ENCODE results near the gene NPAS3.

Gene NPAS3

GRCh38 chr14:33332497-33332896, 393.8 kb downstream of the NPAS3 start:
- DNase-seq (ENCODE audit: low read depth in 2 of 2): no peak

GRCh38 chr14:33335366-33335765, 396.7 kb downstream of the NPAS3 start:
- no peak for DNase-seq (ENCODE audit: low read depth in 2 of 2)

GRCh38 chr14:33342299-33342974, 403.8 kb downstream of the NPAS3 start:
- no peak for DNase-seq (ENCODE audit: low read depth in 2 of 2)

DNA sequence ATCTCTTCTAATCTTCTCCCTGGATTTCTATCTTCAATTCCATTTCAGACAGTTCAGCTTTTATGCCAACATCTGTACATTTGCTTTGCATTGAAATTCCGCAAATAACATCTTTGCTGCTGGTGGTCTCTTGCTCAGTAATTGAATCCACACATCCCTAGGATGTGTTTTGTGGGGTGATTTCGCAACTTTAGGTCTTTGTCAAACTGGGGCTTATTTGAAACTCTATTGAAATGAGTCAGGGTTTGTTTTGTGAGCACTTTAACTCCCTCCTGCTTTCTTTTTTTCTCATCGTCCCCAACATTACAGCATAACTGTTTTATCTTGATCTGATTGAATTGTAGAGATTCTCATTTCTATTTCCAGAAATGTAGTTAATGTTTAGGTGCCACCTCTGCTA, 404.3 kb downstream of the NPAS3 start:
- DNase-seq (ENCODE audit: low read depth in 2 of 2): no peak

GRCh38 chr14:33347796-33348195, 409.1 kb downstream of the NPAS3 start:
- no peak for DNase-seq (ENCODE audit: low read depth in 2 of 2)

DNA sequence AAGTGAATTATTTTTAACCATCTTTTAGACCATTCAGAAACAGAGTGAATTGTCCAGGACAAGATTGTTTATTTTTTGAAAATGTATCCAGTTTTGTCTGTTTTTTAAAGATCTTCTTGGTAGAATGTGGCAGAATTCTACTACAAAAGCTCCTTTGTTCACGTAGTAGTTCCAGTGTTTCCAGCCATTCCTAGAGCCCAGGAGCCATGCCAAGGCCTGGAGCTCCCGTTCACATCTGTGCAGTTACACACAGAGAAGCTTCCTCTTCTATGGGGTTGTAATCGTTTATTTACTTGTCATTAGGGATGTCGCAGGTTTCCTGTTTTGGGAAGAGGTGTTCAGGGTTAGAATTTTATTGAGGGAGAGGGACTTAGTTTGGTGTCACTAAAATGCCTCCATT, 409.8 kb downstream of the NPAS3 start:
- DNase-seq (ENCODE audit: low read depth in 2 of 2): no peak

- no peak for DNase-seq (ENCODE audit: low read depth in 2 of 2)
These were observed 411.2 kb downstream of the NPAS3 start for GRCh38 chr14:33349871-33350270.

DNA sequence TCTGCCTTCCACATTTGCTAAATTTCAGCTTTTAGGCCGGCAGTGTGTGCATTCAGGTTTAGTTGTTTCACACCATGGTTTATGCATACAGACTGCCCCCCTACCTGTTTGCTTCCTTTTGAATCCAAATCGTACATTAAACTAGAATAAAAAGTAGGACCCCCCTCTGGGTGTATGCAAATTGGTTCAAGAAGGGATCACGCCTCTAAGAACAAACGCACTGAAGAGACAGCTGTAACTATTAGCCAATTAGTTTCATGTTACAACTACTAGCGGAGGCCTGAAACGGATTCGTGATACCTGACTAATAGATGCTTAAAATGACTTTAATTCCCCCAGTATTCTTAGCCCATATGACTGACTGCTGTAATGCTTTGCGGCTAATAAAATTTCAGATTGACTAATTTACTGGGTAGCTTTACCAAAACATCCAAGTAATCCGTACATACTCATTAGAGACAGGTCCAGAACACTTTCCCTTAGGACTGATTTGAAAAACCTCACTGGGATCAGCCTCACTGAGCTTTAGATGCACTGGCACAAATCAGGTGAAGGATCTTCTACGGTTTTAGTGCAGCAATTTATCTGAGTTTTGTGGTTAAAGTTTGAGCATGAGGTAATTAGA, 411.8 kb downstream of the NPAS3 start:
- no peak for DNase-seq (ENCODE audit: low read depth in 2 of 2)

DNA sequence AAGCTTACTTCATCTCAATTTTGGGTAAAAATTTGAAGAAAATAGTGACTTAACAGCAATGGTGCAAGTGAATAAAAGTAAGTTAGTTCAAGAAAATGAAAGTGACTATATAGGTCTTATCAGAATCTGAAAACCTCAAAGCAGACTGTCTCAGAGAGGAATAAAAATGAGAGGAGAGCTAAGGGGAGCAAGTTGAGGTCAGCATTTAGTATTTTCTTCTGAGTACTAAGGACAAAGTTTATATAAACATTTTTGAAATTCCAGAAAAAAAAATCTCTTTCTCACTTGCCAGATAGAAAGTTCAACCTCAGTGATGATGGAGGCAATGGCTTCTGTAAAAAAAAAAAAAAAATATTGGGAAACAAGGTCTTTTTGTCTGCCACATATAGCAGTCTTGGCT, 414.1 kb downstream of the NPAS3 start:
- DNase-seq (ENCODE audit: low read depth in 2 of 2): no peak

DNA sequence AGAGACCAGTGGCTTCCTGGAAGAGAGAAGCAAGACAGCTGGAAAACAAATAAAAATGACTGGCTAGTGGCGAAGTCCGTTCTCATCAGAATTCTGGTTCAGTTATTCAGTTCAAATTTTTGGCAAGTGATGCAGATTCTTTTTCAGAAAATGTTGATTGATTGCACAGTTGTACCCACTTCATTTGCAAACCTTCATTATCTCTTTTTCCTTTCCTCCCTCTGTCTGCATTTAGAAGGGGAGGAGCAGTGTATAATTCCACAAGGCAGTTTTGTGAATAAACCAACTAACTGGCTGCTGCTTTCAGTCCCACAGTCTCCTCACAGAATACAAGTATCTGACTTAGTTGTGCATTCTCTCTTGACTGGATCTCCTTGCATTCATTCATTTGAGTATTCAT, 417.5 kb downstream of the NPAS3 start:
- no peak for DNase-seq (ENCODE audit: low read depth in 2 of 2)

- no peak for DNase-seq (ENCODE audit: low read depth in 2 of 2)
These were observed 418.7 kb downstream of the NPAS3 start for GRCh38 chr14:33357225-33358010.

- no peak for DNase-seq (ENCODE audit: low read depth in 2 of 2)
These were observed 420.7 kb downstream of the NPAS3 start for GRCh38 chr14:33359288-33359881.

DNA sequence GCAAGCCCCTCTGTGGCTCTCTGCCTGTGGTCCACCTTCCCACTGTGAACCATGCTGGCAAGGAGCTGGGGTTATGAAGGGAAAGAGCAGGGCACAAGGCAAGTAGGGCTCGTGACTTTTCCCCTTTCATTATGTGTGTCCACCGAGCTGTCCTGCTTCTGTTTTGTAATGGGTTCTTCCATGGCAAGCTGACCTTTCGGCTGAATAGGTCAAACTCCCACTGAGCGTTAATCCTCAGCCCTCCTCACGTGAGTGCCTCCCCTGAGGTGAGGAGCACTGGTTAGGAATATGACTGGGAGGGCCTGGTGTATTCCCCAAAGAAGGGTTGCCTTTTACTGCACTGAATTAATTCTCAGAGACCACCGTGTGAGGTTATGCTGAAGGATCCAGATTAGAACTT, 424.3 kb downstream of the NPAS3 start:
- DNase-seq (ENCODE audit: low read depth in 2 of 2): no peak

- no peak for DNase-seq (ENCODE audit: low read depth in 2 of 2)
These were observed 425.0 kb downstream of the NPAS3 start for GRCh38 chr14:33363682-33364081.

DNA sequence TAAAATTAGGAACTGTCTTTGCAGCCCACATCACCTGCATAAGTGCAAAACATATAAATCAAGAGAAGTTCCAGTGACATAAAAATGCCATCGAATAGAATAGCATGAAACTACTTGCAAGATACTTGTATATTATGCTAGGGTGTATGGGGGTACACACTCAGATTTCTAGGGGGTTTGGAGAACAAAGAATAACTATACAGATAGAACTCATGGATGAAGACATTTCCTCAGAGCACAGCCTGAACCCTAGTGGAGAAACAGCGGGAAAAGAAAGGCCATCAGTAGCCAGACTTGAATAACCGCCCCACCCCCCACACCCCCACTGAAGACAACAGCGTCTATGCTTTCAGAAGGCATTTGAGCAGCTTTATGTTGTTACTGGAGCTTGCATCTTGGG, 425.8 kb downstream of the NPAS3 start:
- no peak for DNase-seq (ENCODE audit: low read depth in 2 of 2)

- DNase-seq (ENCODE audit: low read depth in 2 of 2): no peak
These were observed 430.4 kb downstream of the NPAS3 start for GRCh38 chr14:33369041-33369440.

DNA sequence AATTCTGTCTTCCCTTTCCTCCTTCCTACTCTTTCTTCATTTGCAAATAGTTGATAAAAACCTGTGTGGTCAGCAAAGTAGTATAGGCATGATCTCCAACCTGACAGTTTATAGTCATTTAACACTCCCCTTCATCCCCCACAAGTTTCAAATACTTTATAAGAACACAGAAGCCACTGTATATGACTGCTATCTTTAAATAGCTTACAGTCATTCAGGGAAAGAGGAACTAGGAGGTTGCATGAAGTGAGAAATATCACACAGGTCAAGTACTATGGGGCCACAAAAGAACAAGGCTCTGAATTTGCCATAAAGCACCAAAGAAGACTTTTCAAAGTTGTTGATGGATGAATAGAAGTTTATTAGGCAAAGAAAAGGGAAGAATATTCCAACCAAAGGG, 431.3 kb downstream of the NPAS3 start:
- no peak for DNase-seq (ENCODE audit: low read depth in 2 of 2)

DNA sequence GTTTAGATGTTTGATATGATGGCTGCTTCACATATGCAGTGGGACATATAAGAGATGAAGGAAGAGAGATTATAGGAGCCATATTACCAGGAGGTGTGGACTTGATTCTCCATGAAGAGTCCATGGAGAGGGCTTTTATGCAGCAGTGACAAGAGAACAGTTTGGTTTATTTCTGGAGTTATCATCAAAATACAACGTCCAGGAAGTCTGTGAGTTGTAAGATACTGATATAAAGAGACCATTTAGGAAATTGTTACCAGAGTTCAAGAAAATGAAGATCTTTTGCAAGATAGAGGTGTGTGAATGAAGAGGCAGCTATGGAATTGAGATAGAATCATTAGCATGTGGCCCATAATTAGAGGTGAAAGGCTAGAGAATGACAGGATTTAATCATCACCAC, 431.7 kb downstream of the NPAS3 start:
- no peak for DNase-seq (ENCODE audit: low read depth in 2 of 2)

DNA sequence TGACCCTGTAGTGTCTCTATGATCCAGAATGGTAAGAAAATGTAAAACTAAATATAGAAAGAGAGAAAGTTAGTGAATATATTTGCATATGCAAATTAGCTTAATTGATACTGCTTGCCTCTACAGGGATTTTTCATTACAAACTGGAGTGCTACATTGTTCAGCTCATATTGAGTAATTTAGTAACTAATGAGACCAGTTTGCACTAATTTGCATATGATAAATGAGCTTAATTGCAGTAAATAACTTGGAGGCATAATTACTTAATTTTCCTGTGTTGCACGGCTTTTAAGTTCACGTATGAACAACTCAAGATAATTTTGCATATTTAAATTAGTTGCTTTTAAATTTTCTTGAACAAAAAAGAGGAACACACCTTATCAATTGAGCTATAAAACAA, 436.5 kb downstream of the NPAS3 start:
- DNase-seq (ENCODE audit: low read depth in 2 of 2): no peak

- no peak for DNase-seq (ENCODE audit: low read depth in 2 of 2)
These were observed 437.1 kb downstream of the NPAS3 start for GRCh38 chr14:33375786-33376185.

- DNase-seq (ENCODE audit: low read depth in 2 of 2): no peak
These were observed 437.8 kb downstream of the NPAS3 start for GRCh38 chr14:33376510-33376909.

DNA sequence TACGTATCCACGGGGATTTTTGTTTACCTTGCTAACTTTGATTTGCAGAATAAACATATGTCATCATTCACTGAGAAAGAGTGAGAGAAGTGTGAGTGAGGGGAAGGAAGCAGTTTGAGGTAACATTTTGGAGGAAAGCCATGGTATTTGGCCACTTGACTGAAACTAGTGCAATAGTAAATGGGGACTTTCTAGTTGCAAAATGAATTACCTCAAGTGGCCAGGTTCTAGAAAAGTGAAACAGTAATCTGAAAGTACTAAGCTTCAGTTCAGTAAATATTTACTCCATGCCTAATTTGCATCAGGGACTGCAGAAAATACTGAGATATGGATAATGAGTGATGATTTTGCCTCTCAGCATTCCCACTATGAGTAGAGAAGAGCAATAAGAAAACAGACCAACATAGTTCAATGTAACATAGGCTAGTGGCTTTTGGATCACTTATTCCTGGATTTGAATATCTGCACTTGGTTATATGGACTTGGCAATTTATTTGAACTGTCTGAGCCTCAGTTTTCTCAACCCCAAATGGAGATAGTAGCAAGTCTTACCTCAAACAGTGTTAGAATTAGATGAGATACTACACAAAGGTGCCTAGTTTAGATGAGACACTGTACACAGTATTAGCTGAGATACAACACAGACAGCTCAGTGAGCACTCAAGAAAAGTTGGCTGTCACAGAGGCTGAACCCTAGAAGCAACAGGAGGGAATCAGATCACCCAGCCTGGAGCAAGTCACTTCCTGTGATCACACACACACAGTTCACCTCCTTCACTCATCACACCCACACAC, 439.1 kb downstream of the NPAS3 start:
- DNase-seq (ENCODE audit: low read depth in 2 of 2): no peak

All from stimulated activated CD4-positive, alpha-beta T cell treated with anti-CD3 and anti-CD28 coated beads, Interleukin-1b, Interleukin-23, amount 100 ng/mL, for 4 hours (primary cell).